GM19372 (cell line): ENCODE results near the gene EIF4G3.
"Not testable (repeated sequence)": the region's sequence is repeated elsewhere in the genome, so short reads cannot be mapped to it uniquely, and the experiment has no call there.

Experiments used
- ATAC-seq: cut with Tn5 transposase; IDR thresholded peaks from one replicate; pipeline ENCODE4 v1.9.1; 2021; ENCODE audit warnings: mild to moderate bottlenecking, low read depth, moderate library complexity; ENCODE audit not compliant: unreplicated experiment

Gene EIF4G3

DNA sequence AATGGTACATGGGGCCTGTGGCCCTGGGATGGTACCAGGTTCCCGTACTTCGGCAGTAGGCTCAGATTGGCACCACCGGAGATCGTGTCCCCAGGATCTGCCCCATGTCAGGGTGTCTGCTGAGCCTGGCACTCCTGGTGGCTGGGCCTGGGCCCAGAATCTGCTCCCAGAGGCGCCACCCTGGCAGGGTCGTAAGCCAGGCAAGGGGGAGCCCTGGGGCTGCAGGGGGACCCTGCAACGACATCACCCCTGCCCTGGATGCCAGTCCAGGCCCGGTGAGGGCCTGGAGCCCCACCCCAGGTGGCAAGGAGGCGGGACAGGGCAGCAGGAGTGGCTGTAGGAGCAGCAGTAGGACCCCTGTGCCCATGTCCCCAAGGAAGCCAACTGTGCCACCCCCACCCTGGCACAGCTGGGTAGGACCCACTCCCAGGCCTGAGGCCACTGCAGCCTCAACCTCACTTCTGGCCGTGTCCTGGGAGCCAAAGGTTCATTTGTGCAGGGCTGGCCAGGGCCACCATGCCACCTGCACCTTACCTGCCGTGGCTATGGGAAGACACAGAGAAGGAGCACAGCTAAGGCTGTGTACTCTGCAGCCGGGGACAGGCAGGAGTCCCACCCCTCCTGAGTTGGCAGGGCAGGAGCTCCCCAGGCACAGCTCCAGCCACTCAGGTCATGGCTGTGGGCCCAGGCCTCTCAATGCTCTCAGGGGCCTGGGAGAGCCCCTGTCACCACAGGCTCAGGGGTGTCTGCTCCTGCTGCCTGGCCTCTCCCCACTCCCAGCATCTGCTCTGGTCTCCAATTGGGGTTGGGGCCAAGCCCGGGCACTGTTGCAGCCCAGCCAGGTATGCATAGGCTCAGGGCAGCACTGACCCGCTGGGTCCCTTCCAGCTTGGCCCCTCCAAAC is 141.7 kb downstream of the EIF4G3 start:
- no peak for ATAC-seq

DNA sequence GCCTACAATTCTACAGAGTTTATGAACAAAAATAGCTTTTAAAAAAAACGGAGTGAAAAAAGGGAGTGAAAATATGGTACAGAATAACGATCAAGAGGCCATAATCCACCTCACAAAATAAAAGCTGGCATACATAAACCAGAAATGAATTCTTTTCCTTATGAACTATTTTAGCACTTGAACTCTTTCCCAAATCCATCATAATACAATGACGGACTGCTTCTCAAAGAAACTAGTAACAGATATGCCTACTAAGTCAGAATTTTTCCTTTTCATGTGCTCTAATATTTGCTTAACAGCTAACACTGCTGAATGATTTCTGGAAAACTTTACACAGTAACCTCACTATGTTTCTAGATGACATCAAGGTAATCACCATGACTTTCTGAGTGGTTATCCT is 144.0 kb downstream of the EIF4G3 start:
- ATAC-seq: no peak

DNA sequence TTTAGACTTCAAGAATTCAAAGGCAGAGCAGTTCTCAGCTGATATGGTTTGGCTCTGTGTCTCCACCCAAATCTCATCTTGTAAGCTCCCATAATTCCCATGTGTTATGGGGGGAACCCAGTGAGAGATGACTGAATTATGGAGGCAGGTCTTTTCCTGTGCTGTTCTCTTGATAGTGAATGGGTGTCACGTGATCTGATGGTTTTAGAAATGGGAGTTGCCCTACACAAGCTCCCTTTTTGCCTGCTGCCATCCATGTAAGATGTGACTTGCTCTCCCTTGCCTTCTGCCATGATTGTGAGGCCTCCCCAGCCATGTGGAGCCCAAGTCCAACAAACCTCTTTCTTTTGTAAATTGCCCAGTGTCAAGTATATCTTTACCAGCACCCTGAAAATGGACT is 146.5 kb downstream of the EIF4G3 start:
- no peak for ATAC-seq

DNA sequence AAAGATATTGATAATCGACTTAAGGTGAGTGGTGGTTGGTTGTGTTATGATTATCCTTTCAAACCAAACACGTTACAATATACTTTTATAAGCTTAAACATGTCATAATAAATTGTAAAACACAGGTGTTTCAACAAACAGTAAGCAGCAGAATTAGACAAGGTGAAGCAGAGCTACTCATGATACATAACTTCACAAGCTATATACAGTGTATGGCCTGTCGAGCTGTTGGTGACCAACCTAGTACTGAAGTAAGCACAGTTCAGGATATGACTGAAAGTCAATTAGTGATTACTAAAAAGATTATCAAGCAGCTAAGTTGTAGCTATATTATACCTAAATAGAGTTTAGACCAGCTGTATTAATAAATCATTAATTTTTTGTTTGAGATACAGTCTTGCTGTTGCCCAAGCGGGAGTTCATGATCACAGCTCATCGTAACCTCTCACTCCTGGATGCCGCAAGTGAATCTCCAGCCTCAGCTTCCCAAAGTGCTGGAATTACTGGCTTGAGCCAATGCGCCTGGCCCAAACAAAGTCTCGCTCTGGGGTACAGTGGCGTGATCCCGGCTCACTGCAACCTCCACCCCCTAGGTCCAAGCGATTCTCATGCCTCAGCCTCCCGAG is 148.1 kb downstream of the EIF4G3 start:
- no peak for ATAC-seq

DNA sequence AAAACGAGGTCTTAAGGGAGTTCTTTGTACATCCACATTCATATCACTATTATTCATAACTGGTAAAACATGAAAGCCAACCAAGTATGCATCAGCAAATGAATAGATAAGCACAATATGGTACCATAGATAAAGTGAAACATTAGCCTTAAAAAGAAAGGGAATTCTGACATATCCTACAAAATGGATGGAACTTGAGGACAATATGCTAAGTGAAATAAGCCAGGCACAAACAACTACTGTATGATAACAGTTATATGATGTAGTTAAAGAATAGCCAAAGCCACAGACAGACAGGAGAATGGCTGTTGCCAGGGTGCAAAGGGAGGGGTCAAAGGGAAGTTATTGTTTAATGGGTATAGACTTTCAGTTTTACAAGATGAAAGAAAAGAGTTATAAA is 148.9 kb downstream of the EIF4G3 start:
- no peak for ATAC-seq

DNA sequence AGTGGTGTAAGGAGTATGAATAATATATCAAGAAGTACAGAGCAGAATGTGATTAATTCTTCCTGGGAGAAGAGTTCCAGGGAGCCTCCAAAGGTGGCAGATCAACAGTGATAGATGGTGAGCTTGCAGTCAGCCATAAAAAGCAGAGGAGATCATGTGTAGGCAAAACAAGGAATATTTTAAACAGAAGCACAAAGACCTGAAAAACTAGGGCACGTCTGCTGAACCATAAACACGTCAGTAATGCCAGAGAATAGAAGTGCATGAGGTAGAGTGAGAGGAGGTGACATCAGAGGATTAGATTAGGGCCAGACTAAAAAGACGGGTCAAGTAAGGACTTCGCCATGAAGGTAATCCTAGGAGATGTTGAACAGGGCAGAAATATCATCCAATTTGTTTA is 151.8 kb downstream of the EIF4G3 start:
- ATAC-seq: no peak

DNA sequence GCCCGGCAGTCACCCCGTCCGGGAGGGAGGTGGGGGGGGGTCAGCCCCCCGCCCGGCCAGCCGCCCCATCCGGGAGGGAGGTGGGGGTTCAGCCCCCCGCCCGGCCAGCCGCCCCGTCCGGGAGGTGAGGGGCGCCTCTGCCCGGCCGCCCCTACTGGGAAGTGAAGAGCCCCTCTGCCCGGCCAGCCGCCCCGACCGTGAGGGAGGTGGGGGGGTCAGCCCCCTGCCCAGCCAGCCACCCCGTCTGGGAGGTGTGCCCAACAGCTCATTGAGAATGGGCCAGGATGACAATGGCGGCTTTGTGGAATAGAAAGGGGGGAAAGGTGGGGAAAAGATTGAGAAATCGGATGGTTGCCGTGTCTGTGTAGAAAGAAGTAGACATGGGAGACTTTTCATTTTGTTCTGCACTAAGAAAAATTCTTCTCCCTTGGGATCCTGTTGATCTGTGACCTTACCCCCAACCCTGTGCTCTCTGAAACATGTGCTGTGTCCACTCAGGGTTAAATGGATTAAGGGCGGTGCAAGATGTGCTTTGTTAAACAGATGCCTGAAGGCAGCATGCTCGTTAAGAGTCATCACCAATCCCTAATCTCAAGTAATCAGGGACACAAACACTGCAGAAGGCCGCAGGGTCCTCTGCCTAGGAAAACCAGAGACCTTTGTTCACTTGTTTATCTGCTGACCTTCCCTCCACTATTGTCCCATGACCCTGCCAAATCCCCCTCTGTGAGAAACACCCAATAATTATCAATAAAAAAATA is 152.4 kb downstream of the EIF4G3 start:
- ATAC-seq: not testable (repeated sequence)

DNA sequence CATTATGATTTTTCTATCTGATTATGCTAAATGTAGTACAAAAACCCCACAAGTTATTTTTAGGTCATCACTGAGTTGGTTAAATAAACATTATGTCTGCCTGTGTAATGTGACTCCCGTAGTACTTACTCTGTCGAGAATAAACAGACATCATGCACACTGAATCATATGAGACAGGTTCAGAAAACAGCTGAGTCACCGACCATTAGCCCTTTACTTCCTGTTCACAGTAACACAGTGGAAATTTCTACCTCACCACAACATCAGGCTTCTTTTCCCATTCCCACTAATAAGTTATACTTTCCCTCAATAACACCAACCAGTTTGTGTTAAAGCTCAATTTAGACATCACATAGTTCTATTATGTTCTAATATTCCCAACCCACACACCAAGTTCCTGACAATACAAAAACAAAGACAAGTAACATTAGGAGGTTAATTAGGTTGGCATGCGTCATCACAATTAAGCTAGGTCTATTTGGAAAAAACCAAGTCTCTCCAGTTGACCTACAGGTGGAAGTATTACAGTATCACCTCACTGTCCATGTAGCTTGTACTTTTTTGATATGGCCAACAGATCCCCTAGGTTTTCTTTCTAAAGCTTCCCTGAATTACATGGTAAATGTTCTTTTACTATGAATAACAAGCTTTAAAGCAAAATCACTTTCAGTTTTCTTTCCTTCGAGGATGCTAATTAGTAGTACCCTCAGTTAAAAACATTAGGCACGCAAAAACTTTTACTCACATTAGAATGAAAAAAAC is 154.2 kb downstream of the EIF4G3 start:
- peak; percentile 85 for ATAC-seq

DNA sequence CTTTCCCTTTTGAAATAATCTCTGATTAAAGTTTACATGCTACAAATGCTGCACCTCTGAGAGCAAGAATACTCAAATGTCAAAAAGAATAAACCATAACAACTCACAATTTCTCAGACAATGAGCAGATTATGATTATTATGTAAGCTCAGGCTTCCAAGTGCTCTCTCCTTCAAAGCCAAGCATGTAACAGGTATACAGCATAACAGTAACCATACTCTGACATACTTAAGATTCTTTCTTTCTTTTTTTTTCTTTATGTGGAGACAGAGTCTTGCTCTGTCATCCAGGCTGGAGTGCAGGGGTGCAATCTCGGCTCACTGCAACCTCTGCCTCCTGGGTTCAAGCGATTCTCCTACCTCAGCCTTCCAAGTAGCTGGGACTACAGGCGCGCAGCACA is 155.4 kb downstream of the EIF4G3 start:
- no peak for ATAC-seq

DNA sequence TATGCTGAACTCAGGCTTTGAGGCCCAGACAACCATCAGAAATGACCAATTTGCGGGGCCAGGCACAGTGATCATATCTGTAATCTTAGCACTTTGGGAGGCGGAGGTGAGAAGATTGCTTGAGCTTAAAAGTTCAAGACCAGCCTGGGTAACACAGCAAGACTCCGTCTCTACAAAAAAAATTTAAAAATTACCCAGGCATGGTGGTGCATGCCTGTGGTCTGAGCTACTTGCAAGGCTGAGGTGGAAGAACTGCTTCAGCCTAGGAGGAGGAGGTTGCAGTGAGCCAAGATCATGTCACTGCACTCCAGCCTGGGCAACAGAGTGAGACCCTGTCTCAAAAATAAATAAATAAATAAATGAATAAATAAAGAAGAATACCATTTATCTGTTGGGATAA is 156.5 kb downstream of the EIF4G3 start:
- no peak for ATAC-seq

DNA sequence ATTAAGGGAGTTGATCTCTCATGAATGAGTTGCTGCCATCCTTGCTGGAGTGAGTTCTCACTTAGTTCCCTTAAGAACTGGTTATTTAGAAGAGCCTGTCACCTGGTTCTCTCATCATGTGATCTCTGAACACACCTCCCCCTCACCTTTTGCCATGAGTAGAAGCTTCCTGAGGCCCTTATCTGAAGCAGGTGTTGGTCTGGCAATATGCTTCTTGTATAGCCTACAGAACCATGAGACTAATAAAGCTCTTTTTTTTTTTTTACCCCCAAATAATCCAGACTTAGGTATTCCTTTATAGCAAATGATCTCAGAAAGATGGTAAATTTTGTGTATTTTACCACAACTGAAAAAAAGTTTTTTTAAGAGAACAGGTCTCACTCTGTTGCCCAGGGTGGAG is 158.0 kb downstream of the EIF4G3 start:
- ATAC-seq: no peak

DNA sequence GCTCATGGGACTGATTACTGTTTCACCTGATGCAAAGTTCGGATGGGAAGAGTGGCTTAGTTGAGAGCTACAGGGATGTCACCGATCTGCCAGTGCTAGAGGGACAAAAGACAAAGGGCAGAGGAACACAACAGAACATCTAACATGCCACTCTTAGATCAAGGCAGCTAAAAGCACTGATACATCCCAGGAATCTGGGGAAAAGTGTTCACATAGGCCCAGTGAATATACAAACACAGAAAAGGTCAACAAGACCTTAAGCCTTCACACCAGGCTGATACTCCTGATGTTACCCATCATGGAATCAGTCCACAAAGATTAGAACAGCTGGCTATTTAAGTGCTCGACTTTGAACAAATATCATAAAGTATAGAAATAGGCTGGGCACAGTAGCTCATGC is 163.2 kb downstream of the EIF4G3 start:
- ATAC-seq: no peak

DNA sequence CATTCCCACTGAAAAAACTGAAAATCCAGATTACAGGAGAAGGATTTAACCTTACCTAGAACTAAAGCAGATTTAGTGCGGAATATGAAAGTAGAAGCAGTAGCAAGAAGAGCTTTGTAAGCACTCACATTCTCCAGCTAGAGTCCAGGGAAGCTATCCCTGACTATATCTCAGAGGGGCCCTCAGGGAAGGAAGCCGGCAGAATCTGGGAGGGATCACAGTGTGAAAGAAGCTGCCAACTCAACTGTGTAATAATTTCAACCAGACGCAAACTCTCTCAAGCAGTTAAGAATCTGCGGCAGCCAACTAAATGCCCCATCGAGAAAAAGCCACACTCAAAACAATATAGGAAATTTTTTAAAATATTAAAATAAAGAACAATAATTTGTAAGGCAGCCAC is 163.8 kb downstream of the EIF4G3 start:
- no peak for ATAC-seq

DNA sequence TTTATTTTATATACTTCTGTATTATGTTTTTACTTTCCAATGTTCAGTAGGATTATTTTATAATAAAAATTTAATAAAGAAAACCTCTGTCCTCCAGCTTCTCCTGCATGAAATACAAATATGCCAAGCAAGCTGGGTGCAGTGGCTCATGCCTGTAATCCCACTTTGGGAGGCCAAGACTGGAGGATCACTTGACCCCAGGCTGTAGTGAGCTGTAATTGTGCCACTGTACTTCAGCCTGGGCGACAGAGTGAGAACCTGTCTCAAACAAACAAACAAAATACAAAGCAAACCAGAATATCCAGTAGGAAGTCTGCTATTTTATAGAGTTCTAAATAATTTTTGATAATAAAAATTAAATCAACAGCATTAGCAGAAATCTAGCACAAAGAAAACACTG is 168.8 kb downstream of the EIF4G3 start:
- ATAC-seq: no peak

DNA sequence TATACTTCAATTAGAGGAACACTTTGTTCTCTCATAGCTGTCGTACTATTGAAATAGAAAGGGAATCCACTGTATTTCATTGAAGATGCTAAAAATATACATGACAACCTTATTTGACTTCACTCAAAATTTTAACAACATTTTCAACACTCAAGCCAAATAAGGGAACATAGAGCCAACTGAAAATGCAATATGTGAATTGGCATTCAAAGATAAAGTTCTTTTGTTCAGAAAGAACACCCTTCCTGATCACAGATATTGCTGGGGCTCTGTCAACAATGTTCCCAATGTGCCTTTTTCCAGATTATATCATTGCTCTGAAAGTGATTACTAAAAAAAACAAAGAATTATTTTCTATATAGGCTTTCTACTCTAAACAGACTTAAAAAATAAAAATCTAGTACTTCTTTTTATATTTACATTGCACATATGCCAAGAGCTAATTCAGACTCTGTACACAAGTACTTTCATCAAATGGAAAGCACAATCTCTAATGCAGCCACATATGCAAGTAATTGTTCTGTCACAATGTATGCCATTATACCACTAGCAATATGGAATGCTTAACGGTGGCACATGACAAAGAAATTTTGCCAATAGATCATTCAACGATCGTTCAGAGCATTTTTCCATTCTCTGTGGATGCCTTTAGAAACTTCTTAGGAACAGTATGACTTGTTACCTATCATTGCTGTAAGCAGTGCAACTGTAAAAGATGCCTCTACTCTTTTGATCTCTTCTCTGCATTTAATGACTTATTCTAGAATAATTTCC is 171.0 kb downstream of the EIF4G3 start:
- no peak for ATAC-seq

DNA sequence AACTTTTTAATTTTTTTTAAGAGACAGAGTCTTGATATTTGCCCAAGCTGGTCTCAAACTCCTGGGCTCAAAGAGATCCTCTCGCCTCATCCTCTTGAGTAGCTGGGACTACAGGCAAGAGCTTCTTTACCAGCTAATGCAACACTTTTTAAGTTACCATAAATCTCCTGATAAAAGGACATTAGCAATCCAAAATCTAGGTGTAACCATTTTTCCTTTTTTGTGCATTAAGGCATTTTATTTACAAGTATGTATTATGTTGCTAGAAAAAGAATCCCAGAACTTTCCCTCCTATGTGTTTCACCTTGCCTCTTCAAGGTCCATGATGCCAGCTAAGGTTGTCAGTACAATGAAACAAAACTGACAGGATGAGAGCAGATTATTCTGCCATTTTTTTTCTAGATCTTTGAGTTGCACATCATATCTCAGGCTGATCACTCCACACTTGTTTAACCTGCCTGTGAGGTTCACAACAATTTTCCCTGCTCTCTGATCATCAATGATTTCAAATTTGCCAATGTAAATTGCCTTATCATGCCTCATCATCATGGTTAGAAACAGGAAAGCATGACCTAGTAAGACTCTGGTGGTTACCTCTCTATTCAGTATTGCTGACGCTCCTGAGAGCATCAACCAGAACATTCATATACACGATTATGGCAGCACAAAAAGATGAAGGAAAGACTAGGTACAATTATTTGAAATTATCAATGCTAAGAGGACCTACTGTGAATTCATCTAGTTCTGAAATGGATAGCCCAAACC is 173.2 kb downstream of the EIF4G3 start:
- ATAC-seq: no peak

DNA sequence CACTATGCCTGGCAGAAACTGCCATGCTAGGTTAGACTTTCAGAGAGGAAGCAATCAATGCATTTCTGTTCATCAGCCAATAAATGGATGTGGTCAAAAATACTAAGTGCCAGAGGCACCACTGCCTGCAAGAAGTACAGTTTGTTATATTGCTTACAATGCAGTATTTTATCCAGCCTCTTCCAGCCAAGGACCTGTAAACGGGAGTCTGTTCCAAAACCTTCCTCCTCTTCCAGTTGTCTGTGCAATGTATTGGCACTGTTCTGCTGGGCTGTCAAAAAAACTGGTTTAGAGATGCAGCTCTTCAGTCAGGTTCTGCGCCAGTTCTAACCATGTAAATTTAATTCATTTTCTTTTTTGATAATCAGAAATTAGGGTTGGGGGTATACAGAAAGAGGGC is 175.7 kb downstream of the EIF4G3 start:
- no peak for ATAC-seq

DNA sequence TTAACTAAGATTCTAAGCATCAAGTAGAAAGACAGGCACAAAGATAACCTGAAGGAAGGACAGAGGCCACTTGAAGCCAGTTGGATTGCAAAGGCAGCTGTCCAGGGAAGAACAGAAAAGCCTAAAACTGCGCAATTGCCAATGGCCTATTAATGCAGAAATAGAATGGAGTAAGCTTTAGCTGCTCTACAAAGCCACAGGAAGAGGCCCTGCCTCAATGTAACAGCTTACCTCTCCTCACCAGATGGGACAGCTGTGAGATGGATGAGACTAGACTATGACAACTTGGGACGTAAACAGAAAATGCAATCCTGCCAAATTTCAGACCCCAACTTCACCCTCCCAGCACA is 176.5 kb downstream of the EIF4G3 start:
- no peak for ATAC-seq

DNA sequence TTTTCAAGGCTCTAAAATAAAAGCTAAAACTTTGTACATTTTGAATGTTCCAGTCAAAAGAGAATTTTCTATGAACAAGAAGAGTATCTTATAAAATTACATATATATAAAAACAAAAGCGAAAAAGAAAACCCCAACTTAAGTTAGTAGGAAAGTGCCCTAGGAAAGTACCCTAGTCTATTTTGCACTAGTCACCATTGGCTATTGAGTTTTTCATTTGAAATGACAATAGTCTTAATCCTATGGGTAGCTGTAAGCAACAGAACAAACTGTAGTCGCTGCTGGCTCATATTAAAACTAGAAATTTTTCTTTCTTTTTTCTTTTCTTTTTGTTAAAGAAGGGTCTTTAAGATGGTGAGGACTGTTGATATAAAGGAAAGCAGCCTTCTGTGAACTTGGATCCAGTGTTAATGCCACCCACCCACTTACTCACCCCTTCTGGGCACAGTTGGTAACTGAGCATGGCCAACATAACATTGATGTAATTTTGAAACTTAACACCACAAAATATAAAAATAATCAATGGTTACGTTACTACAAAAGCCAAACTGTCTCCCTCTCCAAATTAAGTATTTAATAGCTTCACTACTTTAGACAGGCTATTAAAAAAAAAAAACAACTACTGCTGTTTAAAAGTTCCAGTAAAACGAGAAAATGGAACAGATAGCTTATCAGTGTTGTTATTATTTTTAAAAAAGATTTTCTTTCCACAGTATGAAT is 177.0 kb downstream of the EIF4G3 start:
- no peak for ATAC-seq
